Lower lobe of right lung (tissue), 2 donors: ENCODE measurements around the gene PCDHGA10. TPM values are rescaled to one million over a fixed set of nuclear protein-coding genes. Genes with fewer than 3 reads are reported as not detected.
"Not testable (repeated sequence)": the region's sequence is repeated elsewhere in the genome, so short reads cannot be mapped to it uniquely, and the experiment has no call there.

Experiments
- ATAC-seq, 2 donors: fragments of 200-7000 bp; cut with Tn5 transposase; one replicate each; pipeline ENCODE4 v1.9.1; 2020 to 2022; ENCODE audit warnings: mild to moderate bottlenecking in 2 of 2, moderate library complexity in 2 of 2
- DNase-seq: peaks from one replicate; pipeline ENCODE4 v3.0.0-alpha.2; 2020
- H3K27ac ChIP-seq: fragments of 200-600 bp; one replicate; pipeline ENCODE4 v1.8.0; 2022
- H3K27me3 ChIP-seq: fragments of 200-600 bp; one replicate; pipeline ENCODE4 v1.8.0; 2022; ENCODE audit warnings: low read depth
- H3K36me3 ChIP-seq: fragments of 200-600 bp; one replicate; pipeline ENCODE4 v1.8.0; 2022; ENCODE audit warnings: mild to moderate bottlenecking
- H3K4me1 ChIP-seq: fragments of 200-600 bp; one replicate; pipeline ENCODE4 v1.8.0; 2022
- H3K4me3 ChIP-seq: fragments of 200-600 bp; one replicate; pipeline ENCODE4 v1.8.0; 2022; ENCODE audit warnings: mild to moderate bottlenecking
- H3K9me3 ChIP-seq: fragments of 200-600 bp; one replicate; pipeline ENCODE4 v1.8.0; 2022
- intact Hi-C: fragments of 100-400 bp; cut with DNase I; formaldehyde crosslinking; loops from one replicate; pipeline ENCODE4 v1.11.0; 2022
- total RNA-seq: library from RNA; stranded (reverse); fragmentation: NEBNext Ultra II Directional; extraction: Animal tissue kit (Norgen Biotek cat#: 25700); gene quantifications from one replicate; pipeline ENCODE4 v1.2.1, GENCODE V29; 2021
- TF ChIP-seq, protein P1 (sequence below): fragments of 200-600 bp; IDR thresholded peaks from one replicate; pipeline ENCODE4 v1.8.0; 2022; ENCODE audit warnings: antibody characterized with exemption, mild to moderate bottlenecking
- donor health status: DM: no; HTN: yes; CAD: no; lungs with severe emphysema.

The PCDHGA10 gene
- total RNA-seq, 1 donor from 2014 or later = 5.4 TPM

- TF ChIP-seq, protein P1, sequence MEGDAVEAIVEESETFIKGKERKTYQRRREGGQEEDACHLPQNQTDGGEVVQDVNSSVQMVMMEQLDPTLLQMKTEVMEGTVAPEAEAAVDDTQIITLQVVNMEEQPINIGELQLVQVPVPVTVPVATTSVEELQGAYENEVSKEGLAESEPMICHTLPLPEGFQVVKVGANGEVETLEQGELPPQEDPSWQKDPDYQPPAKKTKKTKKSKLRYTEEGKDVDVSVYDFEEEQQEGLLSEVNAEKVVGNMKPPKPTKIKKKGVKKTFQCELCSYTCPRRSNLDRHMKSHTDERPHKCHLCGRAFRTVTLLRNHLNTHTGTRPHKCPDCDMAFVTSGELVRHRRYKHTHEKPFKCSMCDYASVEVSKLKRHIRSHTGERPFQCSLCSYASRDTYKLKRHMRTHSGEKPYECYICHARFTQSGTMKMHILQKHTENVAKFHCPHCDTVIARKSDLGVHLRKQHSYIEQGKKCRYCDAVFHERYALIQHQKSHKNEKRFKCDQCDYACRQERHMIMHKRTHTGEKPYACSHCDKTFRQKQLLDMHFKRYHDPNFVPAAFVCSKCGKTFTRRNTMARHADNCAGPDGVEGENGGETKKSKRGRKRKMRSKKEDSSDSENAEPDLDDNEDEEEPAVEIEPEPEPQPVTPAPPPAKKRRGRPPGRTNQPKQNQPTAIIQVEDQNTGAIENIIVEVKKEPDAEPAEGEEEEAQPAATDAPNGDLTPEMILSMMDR = no peak
- ATAC-seq = no peak
- Histone ChIP-seq H3K27me3 (peaks cover 7% of the 10 kb centered on the region), H3K27ac (no peak overlapping the region), H3K9me3 (peaks cover 79% of the 10 kb centered on the region), H3K36me3 (no peaks in the 10 kb centered on the region), H3K4me3 (no peak overlapping the region), H3K4me1 (no peaks in the 10 kb centered on the region)
- no peak for DNase-seq
- intact Hi-C loops = no loop called here
Measured at GRCh38 chr5:141383345-141383744, 29.4 kb upstream of the PCDHGA10 start.

DNA sequence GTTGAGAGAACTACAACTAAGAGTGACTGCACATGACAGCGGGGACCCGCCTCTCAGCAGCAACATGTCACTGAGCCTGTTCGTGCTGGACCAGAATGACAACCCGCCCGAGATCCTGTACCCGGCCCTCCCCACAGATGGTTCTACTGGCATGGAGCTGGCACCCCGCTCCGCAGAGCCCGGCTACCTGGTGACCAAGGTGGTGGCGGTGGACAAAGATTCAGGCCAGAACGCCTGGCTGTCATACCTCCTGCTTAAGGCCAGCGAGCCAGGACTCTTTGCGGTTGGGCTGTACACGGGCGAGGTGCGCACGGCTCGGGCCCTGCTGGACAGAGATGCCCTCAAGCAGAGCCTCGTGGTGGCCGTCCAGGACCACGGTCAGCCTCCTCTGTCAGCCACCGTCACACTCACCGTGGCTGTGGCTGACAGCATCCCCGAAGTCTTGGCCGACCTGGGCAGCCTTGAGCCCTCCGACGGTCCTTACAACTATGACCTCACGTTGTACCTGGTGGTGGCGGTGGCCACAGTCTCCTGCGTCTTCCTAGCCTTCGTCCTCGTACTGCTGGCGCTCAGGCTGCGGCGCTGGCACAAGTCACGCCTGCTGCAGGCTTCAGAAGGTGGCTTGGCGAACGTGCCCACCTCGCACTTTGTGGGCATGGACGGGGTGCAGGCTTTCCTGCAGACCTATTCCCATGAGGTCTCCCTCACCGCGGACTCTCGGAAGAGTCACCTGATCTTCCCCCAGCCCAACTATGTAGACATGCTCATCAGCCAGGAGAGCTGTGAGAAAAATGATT, 28.1 kb upstream of the PCDHGA10 start:
- intact Hi-C loops = no loop called here
- no peak for ATAC-seq
- DNase-seq = no peak

GRCh38 chr5:141387557-141388311, 25.1 kb upstream of the PCDHGA10 start, which contains the start of gene PCDHGB4:
Gene PCDHGB4 (plus strand): TSS chr5:141387698. CDS start chr5:141387885, 187 bp downstream.
- intact Hi-C loops, DNase-seq, H3K36me3 ChIP-seq, H3K4me1 ChIP-seq, H3K27ac ChIP-seq: not testable (repeated sequence)
- Histone ChIP-seq H3K9me3 (peaks cover 84% of the 10 kb centered on the region), H3K4me3 (peak within 1 kb of the TSS; percentile 26), H3K27me3 (peaks cover 21% of the 10 kb centered on the region)
- TF ChIP-seq, protein P1 = peak; percentile 37
- peak; percentile 78 to 93 for ATAC-seq

More for the DNA sequence above, 28.1 kb upstream of the PCDHGA10 start:
- TF ChIP-seq, protein P1 = no peak
- H3K27me3 ChIP-seq = peaks cover 10% of the 10 kb centered on the region
- H3K9me3 ChIP-seq = peaks cover 86% of the 10 kb centered on the region
- no peaks in the 10 kb centered on the region for H3K4me1 ChIP-seq
- no peak overlapping the region for H3K27ac ChIP-seq
- H3K36me3 ChIP-seq = no peaks in the 10 kb centered on the region
- no peak overlapping the region for H3K4me3 ChIP-seq

GRCh38 chr5:141388661-141389060, 24.1 kb upstream of the PCDHGA10 start:
- TF ChIP-seq, protein P1 = no peak
- Histone ChIP-seq H3K4me1 (no peaks in the 10 kb centered on the region), H3K4me3 (no peak overlapping the region), H3K27ac (no peak overlapping the region), H3K27me3 (peaks cover 23% of the 10 kb centered on the region), H3K36me3 (no peaks in the 10 kb centered on the region), H3K9me3 (peaks cover 84% of the 10 kb centered on the region)
- DNase-seq = no peak
- intact Hi-C loops = no loop called here
- ATAC-seq = no peak

GRCh38 chr5:141389153-141390042, 23.4 kb upstream of the PCDHGA10 start:
- intact Hi-C loops = no loop called here
- ATAC-seq = no peak
- peaks cover 83% of the 10 kb centered on the region for H3K9me3 ChIP-seq
- DNase-seq = no peak
- no peak overlapping the region for H3K27ac ChIP-seq
- TF ChIP-seq, protein P1 = no peak
- no peak overlapping the region for H3K4me3 ChIP-seq
- H3K4me1 ChIP-seq = no peaks in the 10 kb centered on the region
- H3K36me3 ChIP-seq = no peaks in the 10 kb centered on the region
- peaks cover 27% of the 10 kb centered on the region for H3K27me3 ChIP-seq
